Natural killer cell (primary cell): ENCODE results near the gene TMEM181. TPM values are rescaled to one million over a fixed set of nuclear protein-coding genes. Genes with fewer than 3 reads are reported as not detected.

Experiments
- ATAC-seq, 3 donors: fragments of 150-1000 bp in 2 of 3; fragments of 200-7000 bp in 1 of 3; cut with Tn5 transposase; 1 replicate in 1 of 3; 2 replicates in 2 of 3; pipeline ENCODE4 v1.10.0; 2021; ENCODE audit warnings: mild to moderate bottlenecking in 2 of 3, moderate library complexity in 2 of 3
- DNase-seq, 2 donors: peaks; one replicate each; pipeline versions ENCODE4 v3.0.0 to v3.0.0-alpha.2; 2013 to 2021; ENCODE audit warnings: mixed read lengths in 1 of 2
- H3K27ac ChIP-seq: one replicate; pipeline ENCODE4 v1.5.1; 2013; ENCODE audit warnings: mild to moderate bottlenecking, low read length
- H3K27me3 ChIP-seq: one replicate; pipeline ENCODE4 v1.6.1; 2013; ENCODE audit warnings: low read length; ENCODE audit not compliant: control insufficient read depth, insufficient read depth
- H3K36me3 ChIP-seq: one replicate; pipeline ENCODE4 v1.6.1; 2013; ENCODE audit warnings: low read length; ENCODE audit not compliant: control insufficient read depth, insufficient read depth
- H3K4me1 ChIP-seq: one replicate; pipeline ENCODE4 v1.6.1; 2013; ENCODE audit warnings: low read length; ENCODE audit not compliant: control insufficient read depth, insufficient read depth
- H3K4me3 ChIP-seq: one replicate; pipeline ENCODE4 v1.5.1; 2013; ENCODE audit warnings: low read length
- H3K9me3 ChIP-seq: one replicate; pipeline ENCODE4 v1.6.1; 2013; ENCODE audit warnings: low read length; ENCODE audit not compliant: control insufficient read depth, insufficient read depth
- H3K27ac Mint-ChIP-seq, 2 donors: one replicate each; pipeline ENCODE4 v1.8.0; 2022; ENCODE audit warnings: mild to moderate bottlenecking in 2 of 2, mixed read lengths in 2 of 2, moderate library complexity in 1 of 2
- H3K27me3 Mint-ChIP-seq, 2 donors: one replicate each; pipeline ENCODE4 v1.8.0; 2022; ENCODE audit warnings: low read depth in 2 of 2, mixed read lengths in 2 of 2
- H3K36me3 Mint-ChIP-seq: one replicate; pipeline ENCODE4 v1.8.0; 2022; ENCODE audit warnings: mixed read lengths
- H3K4me1 Mint-ChIP-seq, 2 donors: one replicate each; pipeline ENCODE4 v1.8.0; 2022; ENCODE audit warnings: mixed read lengths in 2 of 2
- H3K4me3 Mint-ChIP-seq: one replicate; pipeline ENCODE4 v1.8.0; 2022; ENCODE audit warnings: mild to moderate bottlenecking, moderate library complexity, mixed read lengths
- H3K9me3 Mint-ChIP-seq, 2 donors: one replicate each; pipeline ENCODE4 v1.8.0; 2022; ENCODE audit warnings: mixed read lengths in 2 of 2
- CTCF ChIP-seq: fragments of 200-600 bp; IDR thresholded peaks from one replicate; pipeline ENCODE4 v1.8.0; 2022; ENCODE audit warnings: antibody characterized with exemption
- WGBS: methylation state at CpG from one replicate; pipeline ENCODE4 v1.1.7; 2013; ENCODE audit warnings: missing lambda C conversion rate; ENCODE audit not compliant: insufficient coverage; 5-methylcytosine and 5-hydroxymethylcytosine counted together
- intact Hi-C: fragments of 100-400 bp; cut with micrococcal nuclease; formaldehyde crosslinking; loops from one replicate; pipeline ENCODE4 v1.14.2; 2022
- total RNA-seq, 4 donors: library from RNA; stranded (reverse); fragments of 120-200 nt in 1 of 4; gene quantifications; one replicate each; pipeline versions ENCODE4 v1.2.3 to v1.2.4, GENCODE V29; 2013 to 2022

The TMEM181 gene
- total RNA-seq, 3 donors from 2014 or later (not counting 1 experiment from before 2014, with no cell fraction given): 44.8 to 60.9 (median 45.0) TPM

- no peaks in the 10 kb centered on the region for H3K9me3 Mint-ChIP-seq
- no peak overlapping the region for H3K4me3 Mint-ChIP-seq
- no peak for DNase-seq
- peaks cover 43 to 44% of the 10 kb centered on the region in 2 donors for H3K4me1 Mint-ChIP-seq
- H3K36me3 Mint-ChIP-seq: no peaks in the 10 kb centered on the region
- Histone ChIP-seq H3K4me3 (no peak overlapping the region), H3K27me3 (peaks cover 2% of the 10 kb centered on the region), H3K9me3 (no peaks in the 10 kb centered on the region), H3K36me3 (no peaks in the 10 kb centered on the region), H3K27ac (no peak overlapping the region), H3K4me1 (peaks cover 40% of the 10 kb centered on the region)
- no peak overlapping the region for H3K27ac Mint-ChIP-seq
- no peak for ATAC-seq
- intact Hi-C loops: no loop called here
- WGBS: 97% methylated on average over 8 of the region's 8 CpGs
- no peak for TF ChIP-seq CTCF
- peaks cover 18 to 31% of the 10 kb centered on the region in 2 donors for H3K27me3 Mint-ChIP-seq
Measured at GRCh38 chr6:158514991-158515390, 44.9 kb upstream of the TMEM181 start.

- Mint-ChIP-seq H3K4me1 (peaks cover 43 to 44% of the 10 kb centered on the region in 2 donors), H3K27me3 (peaks cover 19 to 36% of the 10 kb centered on the region in 2 donors), H3K4me3 (peak overlapping the region; percentile 18), H3K27ac (no peak overlapping the region), H3K36me3 (no peaks in the 10 kb centered on the region), H3K9me3 (no peaks in the 10 kb centered on the region)
- H3K27ac ChIP-seq: no peak overlapping the region
- H3K4me1 ChIP-seq: peaks cover 40% of the 10 kb centered on the region
- WGBS: 18% methylated on average over 33 of the region's 33 CpGs
- no peak overlapping the region for H3K4me3 ChIP-seq
- no peak for ATAC-seq
- no peaks in the 10 kb centered on the region for H3K36me3 ChIP-seq
- intact Hi-C loops: no loop called here
- DNase-seq: no peak
- no peaks in the 10 kb centered on the region for H3K9me3 ChIP-seq
- peaks cover 2% of the 10 kb centered on the region for H3K27me3 ChIP-seq
- TF ChIP-seq CTCF: no peak
Measured at GRCh38 chr6:158516098-158516497, 43.8 kb upstream of the TMEM181 start.

GRCh38 chr6:158517038-158517437 lies 42.9 kb upstream of the TMEM181 start:
- DNase-seq: no peak
- no peaks in the 10 kb centered on the region for H3K36me3 Mint-ChIP-seq
- ATAC-seq: no peak
- no peak overlapping the region for H3K27ac Mint-ChIP-seq
- no peaks in the 10 kb centered on the region for H3K36me3 ChIP-seq
- TF ChIP-seq CTCF: no peak
- H3K4me1 Mint-ChIP-seq: peaks cover 43 to 44% of the 10 kb centered on the region in 2 donors
- H3K4me1 ChIP-seq: peaks cover 40% of the 10 kb centered on the region
- 89% methylated on average over 8 of the region's 8 CpGs for WGBS
- peak overlapping the region; percentile 80 for H3K4me3 Mint-ChIP-seq
- peaks cover 2% of the 10 kb centered on the region for H3K27me3 ChIP-seq
- H3K27ac ChIP-seq: no peak overlapping the region
- no peak overlapping the region for H3K4me3 ChIP-seq
- H3K9me3 ChIP-seq: no peaks in the 10 kb centered on the region
- no peaks in the 10 kb centered on the region for H3K9me3 Mint-ChIP-seq
- peaks cover 19 to 36% of the 10 kb centered on the region in 2 donors for H3K27me3 Mint-ChIP-seq
- intact Hi-C loops: no loop called here

- Histone ChIP-seq H3K4me3 (no peak overlapping the region), H3K27me3 (peaks cover 2% of the 10 kb centered on the region), H3K9me3 (no peaks in the 10 kb centered on the region), H3K4me1 (peaks cover 40% of the 10 kb centered on the region), H3K36me3 (no peaks in the 10 kb centered on the region), H3K27ac (no peak overlapping the region)
- H3K27me3 Mint-ChIP-seq: peaks cover 19 to 36% of the 10 kb centered on the region in 2 donors
- ATAC-seq (peak in 2 of 3 donors; percentile 58 to 61), DNase-seq (peak in 1 of 2 donors; percentile 20)
- no peak for TF ChIP-seq CTCF
- peaks cover 43 to 44% of the 10 kb centered on the region in 2 donors for H3K4me1 Mint-ChIP-seq
- no peaks in the 10 kb centered on the region for H3K9me3 Mint-ChIP-seq
- intact Hi-C loops: no loop called here
- WGBS: 85% methylated on average over 5 of the region's 5 CpGs
- peak overlapping the region in 1 of 2 donors; percentile 74 for H3K27ac Mint-ChIP-seq
- H3K4me3 Mint-ChIP-seq: peak overlapping the region; percentile 80
- H3K36me3 Mint-ChIP-seq: no peaks in the 10 kb centered on the region
Measured at GRCh38 chr6:158517581-158517980, 42.3 kb upstream of the TMEM181 start.
